ENCODE results near the gene KRT24. TPM values are rescaled to one million over a fixed set of nuclear protein-coding genes. Genes with fewer than 3 reads are reported as not detected.

Gene KRT24
- total and polyA plus RNA-seq, 2 donors (not counting 1 experiment from before 2014, with no cell fraction given) = not detected

DNA sequence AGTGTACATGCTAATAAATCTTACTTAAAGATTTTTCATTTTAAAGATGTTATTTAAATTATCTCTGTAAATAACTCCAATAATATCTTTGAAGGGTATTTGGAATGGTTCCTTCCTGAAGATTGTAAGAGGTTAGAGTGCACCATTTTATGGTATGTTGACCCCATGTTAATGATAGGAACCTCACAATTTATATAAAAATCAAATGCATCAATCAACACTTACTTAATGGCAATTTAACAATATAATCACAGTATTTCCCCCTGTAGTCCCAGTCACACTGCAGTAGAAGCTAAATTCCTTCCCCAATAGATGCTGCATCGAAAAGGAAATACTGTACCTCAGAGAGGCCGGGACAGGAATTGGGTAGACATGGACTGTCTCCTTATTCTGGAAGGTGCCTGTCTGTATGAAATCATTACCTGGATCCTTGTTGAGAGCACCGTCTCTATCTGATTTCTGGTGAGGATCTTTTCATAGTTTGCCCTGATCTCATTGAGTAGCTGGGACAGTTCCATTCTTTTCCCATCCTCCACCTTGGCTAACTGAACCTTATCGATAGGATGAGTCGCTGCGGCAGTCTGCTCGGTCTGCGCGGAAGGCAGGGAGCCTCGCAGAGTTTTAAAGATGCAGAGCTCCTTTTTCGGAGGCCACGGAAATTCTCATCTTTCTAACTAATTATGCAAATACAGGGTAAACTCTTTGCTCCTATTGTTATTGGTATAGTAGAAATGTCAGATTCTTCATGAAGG is 38.8 kb downstream of the KRT24 start, which contains the start of gene KRT222:
TSS of gene KRT222 (minus strand) at position 596 of the 752 bp plus-strand sequence. CDS start at position 518, 78 bp downstream.
- Histone ChIP-seq H4K20me1 (ENCODE audit: control insufficient read depth, extremely low read depth, insufficient read depth, low read length) (no peaks in the 10 kb centered on the region), H3K9me3 (ENCODE audit: control insufficient read depth, insufficient read depth, low read depth, low read length) (no peaks in the 10 kb centered on the region), H3K36me3 (ENCODE audit: control insufficient read depth, insufficient read depth, low read length) (no peaks in the 10 kb centered on the region), H3K79me2 (ENCODE audit: control insufficient read depth, insufficient read depth, low read length) (no peaks in the 10 kb centered on the region), H3K27me3 (ENCODE audit: control insufficient read depth, insufficient read depth, low read length) (peaks cover 18% of the 10 kb centered on the region), H2AFZ (ENCODE audit: low read length) (no peak within 1 kb of the TSS), H3K4me3 (replicated peaks in 1 of 4; ENCODE audit: control extremely low read depth in 1 of 4, insufficient read depth in 1 of 4, low read depth in 3 of 4, low read length in 4 of 4) (peak within 1 kb of the TSS in 1 of 4 experiments; percentile 38), H3K4me2 (ENCODE audit: extremely low read depth, insufficient read depth, low read length) (peak within 1 kb of the TSS; percentile 33), H3K27ac (ENCODE audit: insufficient read depth, low read length) (no peak within 1 kb of the TSS), H3K4me1 (ENCODE audit: control insufficient read depth, extremely low read depth, insufficient read depth, low read length) (no peaks in the 10 kb centered on the region), H3K9ac (ENCODE audit: insufficient read depth, low read length) (no peak within 1 kb of the TSS)
- DNase-seq (ENCODE audit: low read depth in 2 of 2) = no peak
- TF ChIP-seq EZH2 (IDR thresholded peaks at IDR 0.05; ENCODE audit: low read length, missing control alignments) = no peak
- TF ChIP-seq, protein P1, sequence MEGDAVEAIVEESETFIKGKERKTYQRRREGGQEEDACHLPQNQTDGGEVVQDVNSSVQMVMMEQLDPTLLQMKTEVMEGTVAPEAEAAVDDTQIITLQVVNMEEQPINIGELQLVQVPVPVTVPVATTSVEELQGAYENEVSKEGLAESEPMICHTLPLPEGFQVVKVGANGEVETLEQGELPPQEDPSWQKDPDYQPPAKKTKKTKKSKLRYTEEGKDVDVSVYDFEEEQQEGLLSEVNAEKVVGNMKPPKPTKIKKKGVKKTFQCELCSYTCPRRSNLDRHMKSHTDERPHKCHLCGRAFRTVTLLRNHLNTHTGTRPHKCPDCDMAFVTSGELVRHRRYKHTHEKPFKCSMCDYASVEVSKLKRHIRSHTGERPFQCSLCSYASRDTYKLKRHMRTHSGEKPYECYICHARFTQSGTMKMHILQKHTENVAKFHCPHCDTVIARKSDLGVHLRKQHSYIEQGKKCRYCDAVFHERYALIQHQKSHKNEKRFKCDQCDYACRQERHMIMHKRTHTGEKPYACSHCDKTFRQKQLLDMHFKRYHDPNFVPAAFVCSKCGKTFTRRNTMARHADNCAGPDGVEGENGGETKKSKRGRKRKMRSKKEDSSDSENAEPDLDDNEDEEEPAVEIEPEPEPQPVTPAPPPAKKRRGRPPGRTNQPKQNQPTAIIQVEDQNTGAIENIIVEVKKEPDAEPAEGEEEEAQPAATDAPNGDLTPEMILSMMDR (conservative IDR thresholded peaks at IDR 0.05 in 1 of 2, IDR thresholded peaks at IDR 0.05 in 1 of 2; ENCODE audit: low read depth in 1 of 2, low read length in 2 of 2) = no peak

DNA sequence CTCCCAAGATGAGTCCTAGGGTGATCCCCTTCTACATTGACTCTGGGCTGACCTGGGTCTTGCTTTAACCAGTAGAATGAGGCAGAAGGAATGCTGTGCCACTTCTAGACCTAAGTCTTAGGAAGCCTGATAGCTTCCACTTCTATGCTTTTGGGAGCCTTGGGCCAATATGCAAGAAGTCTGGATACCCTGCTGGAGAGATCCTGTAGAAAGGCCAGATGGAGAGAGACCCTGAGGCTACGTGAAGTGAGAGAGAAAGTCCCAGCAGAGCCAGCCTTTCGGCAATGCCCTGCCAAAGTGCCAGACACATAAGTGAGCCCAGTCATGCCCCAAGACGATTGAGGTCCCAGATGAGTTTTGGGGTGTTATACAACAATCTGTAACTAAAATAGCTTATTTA is 40.3 kb downstream of the KRT24 start:
- H3K9me3 ChIP-seq (ENCODE audit: control insufficient read depth, insufficient read depth, low read depth, low read length) = no peaks in the 10 kb centered on the region
- H3K4me3 ChIP-seq (replicated peaks in 1 of 4; ENCODE audit: control extremely low read depth in 1 of 4, insufficient read depth in 1 of 4, low read depth in 3 of 4, low read length in 4 of 4) = no peak overlapping the region
- no peak overlapping the region for H3K27ac ChIP-seq (ENCODE audit: insufficient read depth, low read length)
- no peaks in the 10 kb centered on the region for H3K4me1 ChIP-seq (ENCODE audit: control insufficient read depth, extremely low read depth, insufficient read depth, low read length)
- no peak overlapping the region for H2AFZ ChIP-seq (ENCODE audit: low read length)
- TF ChIP-seq, protein P1 (conservative IDR thresholded peaks at IDR 0.05 in 1 of 2, IDR thresholded peaks at IDR 0.05 in 1 of 2; ENCODE audit: low read depth in 1 of 2, low read length in 2 of 2) = no peak
- no peak for TF ChIP-seq EZH2 (IDR thresholded peaks at IDR 0.05; ENCODE audit: low read length, missing control alignments)
- H3K79me2 ChIP-seq (ENCODE audit: control insufficient read depth, insufficient read depth, low read length) = no peaks in the 10 kb centered on the region
- no peaks in the 10 kb centered on the region for H4K20me1 ChIP-seq (ENCODE audit: control insufficient read depth, extremely low read depth, insufficient read depth, low read length)
- no peak overlapping the region for H3K4me2 ChIP-seq (ENCODE audit: extremely low read depth, insufficient read depth, low read length)
- DNase-seq (ENCODE audit: low read depth in 2 of 2) = no peak
- peaks cover 14% of the 10 kb centered on the region for H3K27me3 ChIP-seq (ENCODE audit: control insufficient read depth, insufficient read depth, low read length)
- no peaks in the 10 kb centered on the region for H3K36me3 ChIP-seq (ENCODE audit: control insufficient read depth, insufficient read depth, low read length)
- no peak overlapping the region for H3K9ac ChIP-seq (ENCODE audit: insufficient read depth, low read length)

DNA sequence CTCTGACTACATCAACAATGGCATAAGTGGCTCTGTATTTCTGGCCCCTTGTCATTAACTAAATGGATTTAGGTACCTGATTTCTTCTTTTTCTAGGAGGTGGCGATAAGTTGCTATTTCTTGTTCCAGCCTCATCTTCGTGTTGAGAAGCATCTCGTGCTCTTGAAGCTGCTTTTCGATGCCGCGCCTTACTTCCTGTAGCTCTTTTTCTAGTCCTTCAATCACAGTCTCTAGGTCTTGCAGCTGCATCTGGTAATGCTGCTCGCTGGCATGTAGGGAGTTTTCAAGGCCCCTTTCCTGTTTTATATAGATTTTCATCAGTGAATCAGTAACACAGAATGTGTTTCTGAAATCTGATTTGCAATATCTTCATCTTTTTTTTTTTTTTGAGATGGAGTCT is 43.6 kb downstream of the KRT24 start:
- Histone ChIP-seq H3K9ac (ENCODE audit: insufficient read depth, low read length) (no peak overlapping the region), H3K79me2 (ENCODE audit: control insufficient read depth, insufficient read depth, low read length) (no peaks in the 10 kb centered on the region), H3K36me3 (ENCODE audit: control insufficient read depth, insufficient read depth, low read length) (no peaks in the 10 kb centered on the region), H3K9me3 (ENCODE audit: control insufficient read depth, insufficient read depth, low read depth, low read length) (no peaks in the 10 kb centered on the region), H3K27ac (ENCODE audit: insufficient read depth, low read length) (no peak overlapping the region), H2AFZ (ENCODE audit: low read length) (no peak overlapping the region), H3K4me2 (ENCODE audit: extremely low read depth, insufficient read depth, low read length) (no peak overlapping the region), H3K4me3 (replicated peaks in 1 of 4; ENCODE audit: control extremely low read depth in 1 of 4, insufficient read depth in 1 of 4, low read depth in 3 of 4, low read length in 4 of 4) (no peak overlapping the region), H4K20me1 (ENCODE audit: control insufficient read depth, extremely low read depth, insufficient read depth, low read length) (no peaks in the 10 kb centered on the region), H3K27me3 (ENCODE audit: control insufficient read depth, insufficient read depth, low read length) (peaks cover 7% of the 10 kb centered on the region), H3K4me1 (ENCODE audit: control insufficient read depth, extremely low read depth, insufficient read depth, low read length) (no peaks in the 10 kb centered on the region)
- TF ChIP-seq EZH2 (IDR thresholded peaks at IDR 0.05; ENCODE audit: low read length, missing control alignments) = no peak
- TF ChIP-seq, protein P1 (conservative IDR thresholded peaks at IDR 0.05 in 1 of 2, IDR thresholded peaks at IDR 0.05 in 1 of 2; ENCODE audit: low read depth in 1 of 2, low read length in 2 of 2) = no peak
- DNase-seq (ENCODE audit: low read depth in 2 of 2) = no peak

Measured in fibroblast of lung (primary cell).